Measurements from ENCODE around the gene GNG4.

Gene GNG4

DNA sequence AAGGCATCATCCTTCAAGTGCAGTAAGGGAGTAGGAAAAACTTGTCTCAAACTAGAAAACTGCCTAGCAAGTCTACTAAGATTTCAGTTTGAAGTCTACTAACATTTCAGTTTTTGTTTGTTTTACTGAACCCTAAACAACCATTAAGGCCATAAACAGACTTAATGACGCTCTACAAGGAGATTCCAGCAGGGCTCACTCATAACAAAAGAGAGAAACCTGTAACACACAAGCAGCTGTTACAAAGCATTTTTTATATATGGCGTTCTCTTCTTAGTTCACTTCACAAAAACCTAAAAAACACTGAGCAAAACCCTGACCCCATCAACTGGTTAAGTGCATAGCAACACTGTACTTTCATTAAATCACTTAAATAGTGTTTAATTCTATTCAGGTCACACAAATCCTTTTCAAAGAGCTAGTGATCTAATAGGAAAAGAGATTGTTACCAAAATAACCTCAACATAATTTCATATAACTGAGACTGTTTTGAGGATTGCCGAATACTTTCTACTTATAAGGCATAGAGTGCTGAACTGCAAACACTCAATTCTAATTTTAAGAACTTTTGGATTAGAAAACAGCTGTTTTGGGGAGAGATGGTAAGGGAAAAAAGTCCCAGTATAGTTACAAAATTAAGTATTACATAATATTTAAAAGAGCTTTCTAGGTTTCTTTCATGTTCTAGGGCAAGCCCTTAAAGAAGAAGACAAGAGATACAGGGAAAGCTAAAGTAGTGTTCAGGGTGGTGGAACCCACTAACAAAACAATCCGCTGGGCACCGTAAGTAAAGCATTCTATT lies 146.8 kb downstream of the GNG4 start:
- peak overlapping the region; percentile 68 for H3K4me3 ChIP-seq (ENCODE audit: low read length)
- TF ChIP-seq, protein P1, sequence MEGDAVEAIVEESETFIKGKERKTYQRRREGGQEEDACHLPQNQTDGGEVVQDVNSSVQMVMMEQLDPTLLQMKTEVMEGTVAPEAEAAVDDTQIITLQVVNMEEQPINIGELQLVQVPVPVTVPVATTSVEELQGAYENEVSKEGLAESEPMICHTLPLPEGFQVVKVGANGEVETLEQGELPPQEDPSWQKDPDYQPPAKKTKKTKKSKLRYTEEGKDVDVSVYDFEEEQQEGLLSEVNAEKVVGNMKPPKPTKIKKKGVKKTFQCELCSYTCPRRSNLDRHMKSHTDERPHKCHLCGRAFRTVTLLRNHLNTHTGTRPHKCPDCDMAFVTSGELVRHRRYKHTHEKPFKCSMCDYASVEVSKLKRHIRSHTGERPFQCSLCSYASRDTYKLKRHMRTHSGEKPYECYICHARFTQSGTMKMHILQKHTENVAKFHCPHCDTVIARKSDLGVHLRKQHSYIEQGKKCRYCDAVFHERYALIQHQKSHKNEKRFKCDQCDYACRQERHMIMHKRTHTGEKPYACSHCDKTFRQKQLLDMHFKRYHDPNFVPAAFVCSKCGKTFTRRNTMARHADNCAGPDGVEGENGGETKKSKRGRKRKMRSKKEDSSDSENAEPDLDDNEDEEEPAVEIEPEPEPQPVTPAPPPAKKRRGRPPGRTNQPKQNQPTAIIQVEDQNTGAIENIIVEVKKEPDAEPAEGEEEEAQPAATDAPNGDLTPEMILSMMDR (conservative IDR thresholded peaks at IDR 0.05; ENCODE audit: low read length) = no peak
- peak; percentile 39 for DNase-seq (ENCODE audit: low read depth)

DNA sequence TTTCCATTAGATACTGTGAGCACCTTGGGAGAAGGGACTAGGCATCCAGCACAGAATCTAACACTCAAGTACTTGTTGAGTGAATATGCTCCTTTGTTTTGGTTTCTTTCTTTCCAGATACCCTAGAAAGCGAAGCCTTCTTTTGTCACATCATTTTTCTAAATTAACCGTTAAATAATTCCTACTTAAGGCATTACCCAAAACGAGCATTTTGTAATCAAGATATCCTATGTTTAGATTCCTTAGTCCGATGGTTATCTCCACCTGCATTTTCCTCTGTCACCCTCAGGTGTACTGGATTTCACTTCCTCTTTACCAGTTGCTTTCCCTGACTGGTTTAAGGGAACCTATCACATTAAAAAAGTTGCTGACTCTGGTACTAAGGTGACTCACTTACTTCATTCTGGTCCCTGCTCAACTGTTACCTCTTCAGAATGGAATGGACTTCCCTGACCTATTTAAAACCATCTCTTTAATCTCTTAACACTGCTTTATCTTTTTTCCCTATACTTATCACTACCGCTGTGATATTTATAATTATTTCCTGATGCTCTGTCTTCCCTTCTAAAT lies 148.5 kb downstream of the GNG4 start:
- TF ChIP-seq, protein P1 (conservative IDR thresholded peaks at IDR 0.05; ENCODE audit: low read length) = no peak
- H3K4me3 ChIP-seq (ENCODE audit: low read length) = no peak overlapping the region
- no peak for DNase-seq (ENCODE audit: low read depth)
